SU-DHL-6 (cell line): ENCODE data around the gene MEFV.

Experiments used
- H2AFZ ChIP-seq: fragments of 200-600 bp; sonication (generic); 2 replicates; pipeline ENCODE4 v1.6.1; 2014; ENCODE audit warnings: low read depth, mild to moderate bottlenecking, moderate library complexity, mixed read lengths, antibody characterized with exemption, low read length; ENCODE audit not compliant: severe bottlenecking
- H3F3A ChIP-seq: fragments of 200-600 bp; shearing (Covaris generic); 2 replicates; pipeline ENCODE4 v1.6.0; 2016; ENCODE audit warnings: antibody characterized with exemption, mild to moderate bottlenecking; ENCODE audit not compliant: insufficient read depth
- H3K27ac ChIP-seq: fragments of 200-600 bp; sonication (generic); 2 replicates; pipeline ENCODE4 v1.5.1; 2016; ENCODE audit warnings: low read depth, mild to moderate bottlenecking, low read length, moderate library complexity, mixed read lengths
- H3K27me3 ChIP-seq: fragments of 200-600 bp; sonication (generic), shearing (Covaris generic); 2 replicates; pipeline ENCODE4 v1.6.0; 2014; ENCODE audit warnings: mild to moderate bottlenecking, low read length
- H3K36me3 ChIP-seq: fragments of 200-600 bp; sonication (generic); 2 replicates; pipeline ENCODE4 v1.6.1; 2014; ENCODE audit warnings: mild to moderate bottlenecking, low read length, mixed read lengths
- H3K4me2 ChIP-seq: fragments of 300-600, 200-600 bp; shearing (Covaris generic), sonication (generic); 2 replicates; pipeline ENCODE4 v1.6.0; 2014; ENCODE audit warnings: low read length, low read depth, mild to moderate bottlenecking; ENCODE audit not compliant: poor library complexity, severe bottlenecking
- H3K4me3 ChIP-seq: fragments of 200-600 bp; sonication (generic); 2 replicates; pipeline ENCODE4 v1.5.1; 2014; ENCODE audit warnings: antibody characterized with exemption, low read length, mild to moderate bottlenecking, mixed read lengths; ENCODE audit not compliant: insufficient read depth, poor library complexity, severe bottlenecking
- H3K79me2 ChIP-seq: fragments of 200-600 bp; sonication (generic); 2 replicates; pipeline ENCODE4 v1.6.1; 2014; ENCODE audit warnings: mild to moderate bottlenecking, low read length, moderate library complexity; ENCODE audit not compliant: insufficient read depth
- H3K9ac ChIP-seq: fragments of 200-600 bp; sonication (generic); 2 replicates; pipeline ENCODE4 v1.7.0; 2014; ENCODE audit warnings: mild to moderate bottlenecking, low read length
- H3K9me2 ChIP-seq: fragments of 200-600 bp; sonication (generic); replicated peaks from 2 replicates; pipeline ENCODE4 v1.6.1; 2014; ENCODE audit warnings: low read length; ENCODE audit not compliant: insufficient read depth
- H3K9me3 ChIP-seq: fragments of 200-600 bp; sonication (generic); 2 replicates; pipeline ENCODE4 v1.6.1; 2014; ENCODE audit warnings: low read length, mixed read lengths; ENCODE audit not compliant: insufficient read depth
- H4K20me1 ChIP-seq: fragments of 200-600 bp; sonication (generic); 2 replicates; pipeline ENCODE4 v1.6.1; 2014; ENCODE audit warnings: low read depth, mild to moderate bottlenecking, antibody characterized with exemption, low read length, moderate library complexity, mixed read lengths
- EZH2phosphoT487 ChIP-seq: fragments of 200-600 bp; sonication (generic), shearing (Covaris generic); conservative IDR thresholded peaks from 2 replicates; pipeline ENCODE4 v1.6.1; 2018; ENCODE audit warnings: mild to moderate bottlenecking, antibody characterized with exemption, low read length, moderate library complexity, mixed read lengths
- TF ChIP-seq, protein P1 (sequence below): fragments of 200-600 bp; sonication (generic); IDR thresholded peaks from one replicate; pipeline ENCODE4 v1.5.1; 2017; ENCODE audit warnings: antibody characterized with exemption, mild to moderate bottlenecking, low read length, moderate library complexity; ENCODE audit not compliant: insufficient read depth, poor library complexity, severe bottlenecking

Gene MEFV

GRCh38 chr16:3252967-3253366, 3.5 kb downstream of the MEFV start:
- H3K4me2 ChIP-seq: no peak overlapping the region
- no peaks in the 10 kb centered on the region for H3K79me2 ChIP-seq
- H3K27me3 ChIP-seq: no peaks in the 10 kb centered on the region
- no peak overlapping the region for H3K9ac ChIP-seq
- H3F3A ChIP-seq: no peaks in the 10 kb centered on the region
- H3K36me3 ChIP-seq: no peaks in the 10 kb centered on the region
- no peaks in the 10 kb centered on the region for H3K9me2 ChIP-seq
- H4K20me1 ChIP-seq: no peaks in the 10 kb centered on the region
- no peak overlapping the region for H3K4me3 ChIP-seq
- H3K27ac ChIP-seq: no peak overlapping the region
- TF ChIP-seq, protein P1, sequence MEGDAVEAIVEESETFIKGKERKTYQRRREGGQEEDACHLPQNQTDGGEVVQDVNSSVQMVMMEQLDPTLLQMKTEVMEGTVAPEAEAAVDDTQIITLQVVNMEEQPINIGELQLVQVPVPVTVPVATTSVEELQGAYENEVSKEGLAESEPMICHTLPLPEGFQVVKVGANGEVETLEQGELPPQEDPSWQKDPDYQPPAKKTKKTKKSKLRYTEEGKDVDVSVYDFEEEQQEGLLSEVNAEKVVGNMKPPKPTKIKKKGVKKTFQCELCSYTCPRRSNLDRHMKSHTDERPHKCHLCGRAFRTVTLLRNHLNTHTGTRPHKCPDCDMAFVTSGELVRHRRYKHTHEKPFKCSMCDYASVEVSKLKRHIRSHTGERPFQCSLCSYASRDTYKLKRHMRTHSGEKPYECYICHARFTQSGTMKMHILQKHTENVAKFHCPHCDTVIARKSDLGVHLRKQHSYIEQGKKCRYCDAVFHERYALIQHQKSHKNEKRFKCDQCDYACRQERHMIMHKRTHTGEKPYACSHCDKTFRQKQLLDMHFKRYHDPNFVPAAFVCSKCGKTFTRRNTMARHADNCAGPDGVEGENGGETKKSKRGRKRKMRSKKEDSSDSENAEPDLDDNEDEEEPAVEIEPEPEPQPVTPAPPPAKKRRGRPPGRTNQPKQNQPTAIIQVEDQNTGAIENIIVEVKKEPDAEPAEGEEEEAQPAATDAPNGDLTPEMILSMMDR: no peak
- no peak for TF ChIP-seq EZH2phosphoT487
- H3K9me3 ChIP-seq: no peaks in the 10 kb centered on the region
- H2AFZ ChIP-seq: no peak overlapping the region

GRCh38 chr16:3249451-3249850, 7.0 kb downstream of the MEFV start:
- no peak overlapping the region for H3K9ac ChIP-seq
- H3K27ac ChIP-seq: no peak overlapping the region
- no peak overlapping the region for H3K4me2 ChIP-seq
- no peaks in the 10 kb centered on the region for H3K9me2 ChIP-seq
- TF ChIP-seq, protein P1: no peak
- no peak for TF ChIP-seq EZH2phosphoT487
- no peaks in the 10 kb centered on the region for H4K20me1 ChIP-seq
- no peaks in the 10 kb centered on the region for H3K9me3 ChIP-seq
- no peaks in the 10 kb centered on the region for H3K36me3 ChIP-seq
- H3F3A ChIP-seq: no peaks in the 10 kb centered on the region
- H3K79me2 ChIP-seq: no peaks in the 10 kb centered on the region
- no peaks in the 10 kb centered on the region for H3K27me3 ChIP-seq
- no peak overlapping the region for H2AFZ ChIP-seq
- no peak overlapping the region for H3K4me3 ChIP-seq

- Histone ChIP-seq H3F3A (no peaks in the 10 kb centered on the region), H3K9me3 (no peaks in the 10 kb centered on the region), H3K27me3 (no peaks in the 10 kb centered on the region), H3K36me3 (no peaks in the 10 kb centered on the region), H3K4me2 (no peak overlapping the region), H3K79me2 (no peaks in the 10 kb centered on the region), H3K27ac (no peak overlapping the region), H4K20me1 (no peaks in the 10 kb centered on the region), H3K9ac (no peak overlapping the region), H2AFZ (no peak overlapping the region), H3K9me2 (no peaks in the 10 kb centered on the region), H3K4me3 (no peak overlapping the region)
- no peak for TF ChIP-seq EZH2phosphoT487
- TF ChIP-seq, protein P1: no peak
These were observed 7.4 kb downstream of the MEFV start for GRCh38 chr16:3249020-3249419.

- no peak for TF ChIP-seq EZH2phosphoT487
- TF ChIP-seq, protein P1: no peak
- Histone ChIP-seq H3K36me3 (no peaks in the 10 kb centered on the region), H3K27ac (no peak overlapping the region), H3K9me3 (no peaks in the 10 kb centered on the region), H3F3A (no peaks in the 10 kb centered on the region), H3K9me2 (no peaks in the 10 kb centered on the region), H3K4me3 (no peak overlapping the region), H3K27me3 (no peaks in the 10 kb centered on the region), H3K79me2 (no peaks in the 10 kb centered on the region), H3K9ac (no peak overlapping the region), H4K20me1 (no peaks in the 10 kb centered on the region), H3K4me2 (no peak overlapping the region), H2AFZ (no peak overlapping the region)
These were observed 7.8 kb downstream of the MEFV start for GRCh38 chr16:3248596-3248995.
